A673 (cell line): ENCODE results near the gene LINGO3. TPM values are rescaled to one million over a fixed set of nuclear protein-coding genes. Genes with fewer than 3 reads are reported as not detected.
"Not testable (repeated sequence)": the region's sequence is repeated elsewhere in the genome, so short reads cannot be mapped to it uniquely, and the experiment has no call there.

ENCODE experiments used
- BruUV-seq: library from RNA; stranded (reverse); fragments of 400-500 nt; replicated peaks from 2 replicates; lab custom pipeline; 2021; lab: Mats Ljungman, UMichigan
- CTCF ChIA-PET: fragments of 300-600 bp; sonication (Branson Sonifier 250); formaldehyde crosslinking; loops from one replicate; lab custom pipeline; 2022; ENCODE audit warnings: antibody characterized with exemption; lab: Charles Lee
- POLR2A ChIA-PET: fragments of 300-600 bp; sonication (Branson Sonifier 250); formaldehyde crosslinking; loops from one replicate; lab custom pipeline; 2022; ENCODE audit warnings: antibody characterized with exemption; ENCODE audit not compliant: low non-redundant PET; lab: Charles Lee
- DNase-seq: peaks from one replicate; pipeline ENCODE4 v3.0.0-alpha.2; 2015; ENCODE audit warnings: low spot score
- H3K27ac ChIP-seq: fragments of 200-600 bp; sonication (generic); 2 replicates; pipeline ENCODE4 v1.5.1; 2016; ENCODE audit warnings: mixed run types, low read depth, mild to moderate bottlenecking, mixed read lengths, antibody characterized with exemption, low read length; ENCODE audit not compliant: poor library complexity, severe bottlenecking
- H3K27me3 ChIP-seq: fragments of 200-600 bp; sonication (generic); replicated peaks from 2 replicates; pipeline ENCODE4 v1.6.1; 2017; ENCODE audit warnings: mixed run types, low read depth, mild to moderate bottlenecking, mixed read lengths, antibody characterized with exemption, low read length; ENCODE audit not compliant: insufficient read depth, poor library complexity
- H3K36me3 ChIP-seq: fragments of 200-600 bp; sonication (generic); 2 replicates; pipeline ENCODE4 v1.6.1; 2016; ENCODE audit warnings: mixed run types, mild to moderate bottlenecking, mixed read lengths, antibody characterized with exemption, low read length; ENCODE audit not compliant: insufficient read depth, poor library complexity, severe bottlenecking
- H3K4me1 ChIP-seq: fragments of 200-600 bp; sonication (generic); 2 replicates; pipeline ENCODE4 v1.6.1; 2017; ENCODE audit warnings: mixed run types, mild to moderate bottlenecking, mixed read lengths, antibody characterized with exemption, low read length; ENCODE audit not compliant: insufficient read depth, poor library complexity, severe bottlenecking
- H3K4me3 ChIP-seq: fragments of 200-600 bp; sonication (generic); 2 replicates; pipeline ENCODE4 v1.5.1; 2016; ENCODE audit warnings: low read depth, mixed run types, mild to moderate bottlenecking, mixed read lengths, low read length; ENCODE audit not compliant: poor library complexity, severe bottlenecking
- H3K9me3 ChIP-seq: fragments of 200-600 bp; sonication (generic); 2 replicates; pipeline ENCODE4 v1.6.1; 2016; ENCODE audit warnings: mixed run types, low read depth, mild to moderate bottlenecking, mixed read lengths, antibody characterized with exemption, low read length; ENCODE audit not compliant: poor library complexity, severe bottlenecking
- CTCF ChIP-seq: fragments of 300-800, 200-600 bp; sonication (generic); conservative IDR thresholded peaks from 2 replicates; pipeline ENCODE4 v1.5.1; 2017; ENCODE audit warnings: low read depth, mild to moderate bottlenecking, antibody characterized with exemption, low read length, moderate library complexity, mixed read lengths
- EZH2 ChIP-seq: fragments of 200-600 bp; sonication (generic); IDR thresholded peaks from 2 replicates; pipeline ENCODE4 v1.6.1; 2017; ENCODE audit warnings: borderline replicate concordance, low read depth, mild to moderate bottlenecking, mixed read lengths, antibody characterized with exemption, low read length; ENCODE audit not compliant: poor library complexity, severe bottlenecking
- intact Hi-C: fragments of 100-400 bp; cut with micrococcal nuclease; formaldehyde crosslinking; loops from one replicate; pipeline ENCODE4 v1.10.0; 2022; ENCODE audit not compliant: unreplicated experiment
- total RNA-seq: library from RNA; stranded (reverse); gene quantifications from 2 replicates; pipeline ENCODE4 v1.2.3, GENCODE V29; 2021

The LINGO3 gene
- total RNA-seq, 1 experiment from 2014 or later: not detected

GRCh38 chr19:2282062-2282861 lies 25.7 kb downstream of the LINGO3 start, which contains the start of gene PEAK3:
PEAK3 (minus strand) TSS chr19:2282175; CDS start chr19:2280931, 1,244 bp downstream.
- Histone ChIP-seq H3K4me3 (no peak within 1 kb of the TSS), H3K27ac (no peak within 1 kb of the TSS), H3K27me3 (no peaks in the 10 kb centered on the region), H3K4me1 (no peaks in the 10 kb centered on the region), H3K36me3 (no peaks in the 10 kb centered on the region), H3K9me3 (no peaks in the 10 kb centered on the region)
- POLR2A ChIA-PET: no interaction called here
- TF ChIP-seq CTCF (no peak), EZH2 (no peak)
- no peak for DNase-seq
- CTCF ChIA-PET: no interaction called here
- intact Hi-C loops: no loop called here
- no TSS peak for BruUV-seq

DNA sequence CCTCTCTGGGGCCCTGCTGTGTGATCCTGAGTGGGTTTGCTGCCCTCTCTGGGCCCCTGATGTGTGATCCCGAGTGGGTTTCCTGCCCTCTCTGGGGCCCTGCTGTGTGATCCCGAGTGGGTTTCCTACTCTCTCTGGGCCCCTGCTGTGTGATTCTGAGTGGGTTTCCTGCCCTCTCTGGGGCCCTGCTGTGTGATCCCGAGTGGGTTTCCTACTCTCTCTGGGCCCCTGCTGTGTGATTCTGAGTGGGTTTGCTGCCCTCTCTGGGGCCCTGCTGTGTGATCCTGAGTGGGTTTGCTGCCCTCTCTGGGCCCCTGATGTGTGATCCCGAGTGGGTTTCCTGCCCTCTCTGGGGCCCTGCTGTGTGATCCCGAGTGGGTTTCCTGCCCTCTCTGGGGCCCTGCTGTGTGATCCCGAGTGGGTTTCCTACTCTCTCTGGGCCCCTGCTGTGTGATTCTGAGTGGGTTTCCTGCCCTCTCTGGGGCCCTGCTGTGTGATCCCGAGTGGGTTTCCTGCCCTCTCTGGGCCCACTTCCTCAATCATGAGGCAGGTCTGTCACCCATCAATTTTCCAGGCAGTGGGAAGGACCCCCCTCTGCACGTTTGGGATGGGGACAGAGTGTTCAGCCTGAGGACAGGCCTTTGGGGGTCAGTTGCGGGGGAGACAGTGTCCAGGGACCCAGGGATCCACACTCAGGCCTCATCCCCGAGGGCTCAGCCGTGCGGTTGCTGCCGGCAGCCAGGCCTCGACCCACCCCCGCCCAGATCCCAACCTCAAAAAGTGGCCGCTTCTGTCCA lies 26.5 kb downstream of the LINGO3 start:
- H3K27ac ChIP-seq, CTCF ChIA-PET, intact Hi-C loops, H3K27me3 ChIP-seq, H3K4me1 ChIP-seq, BruUV-seq, H3K36me3 ChIP-seq, H3K9me3 ChIP-seq, DNase-seq, H3K4me3 ChIP-seq: not testable (repeated sequence)
- POLR2A ChIA-PET: interaction anchor here (0.6 kb wide), 1 partner anchor 25 kb away, joined by 6 read pairs; the partner anchor contains the start of gene JSRP1

GRCh38 chr19:2280633-2281264 lies 27.2 kb downstream of the LINGO3 start:
- ChIA-PET POLR2A (interaction anchor here (0.6 kb wide), 1 partner anchor 25 kb away, joined by 6 read pairs; the partner anchor contains the start of gene JSRP1), CTCF (no interaction called here)
- no TSS peak for BruUV-seq
- Histone ChIP-seq H3K27me3 (no peaks in the 10 kb centered on the region), H3K4me1 (no peaks in the 10 kb centered on the region), H3K9me3 (no peaks in the 10 kb centered on the region), H3K36me3 (peaks cover 4% of the 10 kb centered on the region), H3K4me3 (no peak overlapping the region), H3K27ac (no peak overlapping the region)
- intact Hi-C loops: no loop called here
- TF ChIP-seq EZH2 (no peak), CTCF (no peak)
- DNase-seq: no peak
